Measurements from ENCODE around the gene CD99.

DNA sequence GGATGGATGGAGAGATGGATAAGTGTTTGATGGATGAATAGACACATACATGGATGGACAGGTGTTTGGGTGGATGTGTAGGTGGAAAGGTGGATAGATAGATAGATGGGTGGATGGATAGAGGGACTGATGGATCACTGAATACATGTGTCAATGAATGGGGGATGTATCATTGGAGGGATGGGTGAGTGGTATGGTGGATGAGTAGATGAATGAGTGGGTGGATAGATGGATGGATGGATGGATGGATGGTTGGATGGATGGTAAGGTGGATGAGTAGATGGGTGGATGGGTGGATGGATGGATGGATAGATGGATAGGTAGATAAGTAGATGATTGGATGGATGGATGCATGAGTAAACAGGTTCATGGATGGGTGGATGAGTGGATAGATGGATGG, 41.1 kb upstream of the CD99 start:
- TF ChIP-seq, protein P1, sequence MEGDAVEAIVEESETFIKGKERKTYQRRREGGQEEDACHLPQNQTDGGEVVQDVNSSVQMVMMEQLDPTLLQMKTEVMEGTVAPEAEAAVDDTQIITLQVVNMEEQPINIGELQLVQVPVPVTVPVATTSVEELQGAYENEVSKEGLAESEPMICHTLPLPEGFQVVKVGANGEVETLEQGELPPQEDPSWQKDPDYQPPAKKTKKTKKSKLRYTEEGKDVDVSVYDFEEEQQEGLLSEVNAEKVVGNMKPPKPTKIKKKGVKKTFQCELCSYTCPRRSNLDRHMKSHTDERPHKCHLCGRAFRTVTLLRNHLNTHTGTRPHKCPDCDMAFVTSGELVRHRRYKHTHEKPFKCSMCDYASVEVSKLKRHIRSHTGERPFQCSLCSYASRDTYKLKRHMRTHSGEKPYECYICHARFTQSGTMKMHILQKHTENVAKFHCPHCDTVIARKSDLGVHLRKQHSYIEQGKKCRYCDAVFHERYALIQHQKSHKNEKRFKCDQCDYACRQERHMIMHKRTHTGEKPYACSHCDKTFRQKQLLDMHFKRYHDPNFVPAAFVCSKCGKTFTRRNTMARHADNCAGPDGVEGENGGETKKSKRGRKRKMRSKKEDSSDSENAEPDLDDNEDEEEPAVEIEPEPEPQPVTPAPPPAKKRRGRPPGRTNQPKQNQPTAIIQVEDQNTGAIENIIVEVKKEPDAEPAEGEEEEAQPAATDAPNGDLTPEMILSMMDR (IDR thresholded peaks at IDR 0.05) = no peak
- TF ChIP-seq MEF2A (IDR thresholded peaks at IDR 0.05; ENCODE audit: borderline replicate concordance, low read depth) (no peak), EZH2phosphoT487 (IDR thresholded peaks at IDR 0.05; ENCODE audit: borderline replicate concordance, low read depth) (no peak), RAD21 (IDR thresholded peaks at IDR 0.05; ENCODE audit: low read length) (no peak), TAF1 (IDR thresholded peaks at IDR 0.05; ENCODE audit: borderline replicate concordance, low read depth, low read length) (no peak), TCF12 (IDR thresholded peaks at IDR 0.05) (no peak), NRF1 (IDR thresholded peaks at IDR 0.05; ENCODE audit: low read depth, low read length) (no peak), EP300 (IDR thresholded peaks at IDR 0.05; ENCODE audit: borderline replicate concordance in 1 of 2, low read depth in 1 of 2, low read length in 1 of 2) (no peak), RFX5 (IDR thresholded peaks at IDR 0.05; ENCODE audit: low read length) (no peak), ELF1 (IDR thresholded peaks at IDR 0.05) (no peak), FOXM1 (IDR thresholded peaks at IDR 0.05; ENCODE audit: low read depth) (no peak), POLR2AphosphoS5 (IDR thresholded peaks at IDR 0.05; ENCODE audit: low read depth, low read length) (no peak)
- TF ChIP-seq, protein P2, sequence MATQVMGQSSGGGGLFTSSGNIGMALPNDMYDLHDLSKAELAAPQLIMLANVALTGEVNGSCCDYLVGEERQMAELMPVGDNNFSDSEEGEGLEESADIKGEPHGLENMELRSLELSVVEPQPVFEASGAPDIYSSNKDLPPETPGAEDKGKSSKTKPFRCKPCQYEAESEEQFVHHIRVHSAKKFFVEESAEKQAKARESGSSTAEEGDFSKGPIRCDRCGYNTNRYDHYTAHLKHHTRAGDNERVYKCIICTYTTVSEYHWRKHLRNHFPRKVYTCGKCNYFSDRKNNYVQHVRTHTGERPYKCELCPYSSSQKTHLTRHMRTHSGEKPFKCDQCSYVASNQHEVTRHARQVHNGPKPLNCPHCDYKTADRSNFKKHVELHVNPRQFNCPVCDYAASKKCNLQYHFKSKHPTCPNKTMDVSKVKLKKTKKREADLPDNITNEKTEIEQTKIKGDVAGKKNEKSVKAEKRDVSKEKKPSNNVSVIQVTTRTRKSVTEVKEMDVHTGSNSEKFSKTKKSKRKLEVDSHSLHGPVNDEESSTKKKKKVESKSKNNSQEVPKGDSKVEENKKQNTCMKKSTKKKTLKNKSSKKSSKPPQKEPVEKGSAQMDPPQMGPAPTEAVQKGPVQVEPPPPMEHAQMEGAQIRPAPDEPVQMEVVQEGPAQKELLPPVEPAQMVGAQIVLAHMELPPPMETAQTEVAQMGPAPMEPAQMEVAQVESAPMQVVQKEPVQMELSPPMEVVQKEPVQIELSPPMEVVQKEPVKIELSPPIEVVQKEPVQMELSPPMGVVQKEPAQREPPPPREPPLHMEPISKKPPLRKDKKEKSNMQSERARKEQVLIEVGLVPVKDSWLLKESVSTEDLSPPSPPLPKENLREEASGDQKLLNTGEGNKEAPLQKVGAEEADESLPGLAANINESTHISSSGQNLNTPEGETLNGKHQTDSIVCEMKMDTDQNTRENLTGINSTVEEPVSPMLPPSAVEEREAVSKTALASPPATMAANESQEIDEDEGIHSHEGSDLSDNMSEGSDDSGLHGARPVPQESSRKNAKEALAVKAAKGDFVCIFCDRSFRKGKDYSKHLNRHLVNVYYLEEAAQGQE (IDR thresholded peaks at IDR 0.05; ENCODE audit: low read depth, low read length) = no peak
